Measurements from ENCODE around the gene DAAM1.

The DAAM1 gene

DNA sequence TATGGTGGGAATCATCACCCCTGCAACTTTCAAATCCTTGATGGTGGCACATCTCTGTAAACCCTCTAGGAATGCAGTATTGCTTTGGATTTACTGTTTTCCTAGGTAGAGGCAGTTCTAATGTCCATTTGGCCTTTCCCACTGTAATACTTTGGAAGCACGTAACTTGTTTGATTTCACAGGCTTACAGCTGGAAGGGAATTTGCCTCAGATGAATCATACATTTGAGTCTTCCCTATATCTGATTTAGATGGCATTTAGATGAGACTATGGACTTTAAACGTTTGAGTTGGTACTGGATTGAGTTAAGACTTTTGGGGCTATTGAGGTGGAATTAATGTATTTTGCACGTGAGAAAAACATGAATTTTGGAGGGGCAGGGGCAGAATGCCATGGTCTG, 35.9 kb downstream of the DAAM1 start:
- H3K4me3 ChIP-seq (ENCODE audit: low read depth, low read length): no peak overlapping the region
- TF ChIP-seq, protein P1, sequence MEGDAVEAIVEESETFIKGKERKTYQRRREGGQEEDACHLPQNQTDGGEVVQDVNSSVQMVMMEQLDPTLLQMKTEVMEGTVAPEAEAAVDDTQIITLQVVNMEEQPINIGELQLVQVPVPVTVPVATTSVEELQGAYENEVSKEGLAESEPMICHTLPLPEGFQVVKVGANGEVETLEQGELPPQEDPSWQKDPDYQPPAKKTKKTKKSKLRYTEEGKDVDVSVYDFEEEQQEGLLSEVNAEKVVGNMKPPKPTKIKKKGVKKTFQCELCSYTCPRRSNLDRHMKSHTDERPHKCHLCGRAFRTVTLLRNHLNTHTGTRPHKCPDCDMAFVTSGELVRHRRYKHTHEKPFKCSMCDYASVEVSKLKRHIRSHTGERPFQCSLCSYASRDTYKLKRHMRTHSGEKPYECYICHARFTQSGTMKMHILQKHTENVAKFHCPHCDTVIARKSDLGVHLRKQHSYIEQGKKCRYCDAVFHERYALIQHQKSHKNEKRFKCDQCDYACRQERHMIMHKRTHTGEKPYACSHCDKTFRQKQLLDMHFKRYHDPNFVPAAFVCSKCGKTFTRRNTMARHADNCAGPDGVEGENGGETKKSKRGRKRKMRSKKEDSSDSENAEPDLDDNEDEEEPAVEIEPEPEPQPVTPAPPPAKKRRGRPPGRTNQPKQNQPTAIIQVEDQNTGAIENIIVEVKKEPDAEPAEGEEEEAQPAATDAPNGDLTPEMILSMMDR (IDR thresholded peaks at IDR 0.05; ENCODE audit: low read depth, low read length, missing control alignments): no peak
- DNase-seq (ENCODE audit: low read depth): no peak

DNA sequence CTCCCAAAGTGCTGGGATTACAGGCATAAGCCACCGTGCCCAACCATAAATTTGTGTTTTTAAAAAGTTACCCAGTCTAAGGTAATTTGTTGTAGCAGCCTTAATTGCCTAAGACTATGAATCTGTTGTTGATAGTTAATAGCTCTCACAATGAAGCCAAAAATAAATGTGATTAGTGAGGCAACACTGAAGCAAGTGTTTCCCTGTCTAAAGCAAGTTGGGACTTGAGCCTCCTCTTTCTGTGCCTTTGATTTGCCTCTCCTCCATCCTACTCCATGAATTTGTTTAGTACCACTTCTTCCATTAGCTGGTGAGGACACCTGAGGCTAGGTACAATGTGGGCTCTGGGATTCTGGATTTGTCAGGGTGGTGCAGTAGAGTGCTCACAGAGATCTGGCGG, 36.8 kb downstream of the DAAM1 start:
- no peak for DNase-seq (ENCODE audit: low read depth)

DNA sequence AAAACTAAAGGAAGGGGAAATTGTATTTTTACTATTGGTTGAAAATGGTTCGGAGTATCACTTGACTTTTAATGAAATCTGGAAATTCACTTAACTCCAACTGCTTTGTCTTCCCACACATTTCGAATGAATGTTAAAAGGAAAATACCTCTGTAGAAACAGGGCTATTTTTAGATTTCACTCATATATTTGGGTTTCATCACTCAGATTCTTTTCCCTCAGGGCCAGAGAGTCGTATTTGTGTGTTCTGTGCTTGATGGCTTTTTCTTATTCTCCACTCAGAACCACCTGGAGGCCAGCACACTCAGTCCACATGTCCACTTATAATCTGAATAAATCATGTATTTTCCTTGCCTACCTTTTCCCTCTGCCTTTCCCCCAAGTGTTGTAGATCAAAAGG, 40.0 kb downstream of the DAAM1 start:
- TF ChIP-seq, protein P1 (IDR thresholded peaks at IDR 0.05; ENCODE audit: low read depth, low read length, missing control alignments): no peak
- DNase-seq (ENCODE audit: low read depth): no peak

More for the DNA sequence above, 36.8 kb downstream of the DAAM1 start:
- H3K4me3 ChIP-seq (ENCODE audit: low read depth, low read length): no peak overlapping the region
- TF ChIP-seq, protein P1 (IDR thresholded peaks at IDR 0.05; ENCODE audit: low read depth, low read length, missing control alignments): no peak

DNA sequence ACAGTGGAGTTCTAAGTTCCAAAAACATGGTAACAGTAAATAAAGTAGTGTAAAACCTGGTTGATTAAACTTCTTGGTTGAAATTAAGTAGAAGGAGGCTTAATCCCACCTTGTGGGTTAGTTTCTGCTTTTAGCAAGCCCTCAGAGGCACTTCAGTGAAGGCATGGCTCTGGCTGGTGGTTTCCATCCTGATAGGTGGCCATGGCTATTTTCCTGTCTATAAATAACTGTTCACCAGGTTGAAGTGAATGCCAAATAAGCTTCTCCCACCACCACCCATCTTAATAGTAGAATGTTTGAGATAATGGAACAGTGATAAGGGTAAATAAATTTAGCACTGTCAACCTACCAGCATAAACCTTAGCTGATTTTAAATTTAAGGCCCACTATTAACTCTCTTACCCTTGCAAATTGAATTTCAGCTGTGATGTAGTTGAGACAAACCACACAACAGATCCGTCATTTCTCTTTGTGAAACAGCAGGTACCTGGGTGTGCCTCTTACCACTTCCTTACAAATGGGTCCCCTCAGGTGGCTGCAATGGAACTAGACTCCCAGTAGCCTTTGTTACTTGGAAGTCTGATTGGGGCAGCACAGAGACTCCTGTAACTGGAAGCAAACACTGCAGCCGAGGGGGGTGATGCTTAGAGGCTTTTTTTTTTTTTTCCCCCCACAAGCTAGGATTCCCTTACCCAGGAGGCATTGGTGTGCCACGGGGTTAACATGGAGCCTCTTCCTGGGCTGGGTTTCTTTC, 41.4 kb downstream of the DAAM1 start:
- H3K4me3 ChIP-seq (ENCODE audit: low read depth, low read length): no peak overlapping the region
- TF ChIP-seq, protein P1 (IDR thresholded peaks at IDR 0.05; ENCODE audit: low read depth, low read length, missing control alignments): no peak
- no peak for DNase-seq (ENCODE audit: low read depth)

More for the DNA sequence above, 40.0 kb downstream of the DAAM1 start:
- no peak overlapping the region for H3K4me3 ChIP-seq (ENCODE audit: low read depth, low read length)

DNA sequence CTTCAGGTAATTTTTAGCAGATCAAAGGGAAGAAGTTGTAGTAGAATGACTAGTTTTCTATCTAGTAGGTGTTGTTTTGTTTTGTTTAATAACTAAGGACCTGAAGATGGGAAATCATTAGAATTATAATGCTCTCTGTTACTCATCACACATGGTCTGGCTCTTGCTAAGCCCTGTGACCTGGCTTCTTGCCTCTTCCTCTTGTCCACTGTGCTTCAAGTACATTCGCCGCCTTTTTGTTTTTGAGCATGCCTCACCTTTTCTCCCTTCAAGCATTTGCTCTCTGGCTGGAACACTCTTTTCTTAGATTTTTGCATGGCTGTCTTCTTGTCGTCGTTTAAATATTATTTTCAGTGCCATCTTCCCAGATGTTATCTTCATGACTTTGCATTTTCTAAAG, 47.7 kb downstream of the DAAM1 start:
- TF ChIP-seq, protein P1 (IDR thresholded peaks at IDR 0.05; ENCODE audit: low read depth, low read length, missing control alignments): no peak
- H3K4me3 ChIP-seq (ENCODE audit: low read depth, low read length): no peak overlapping the region
- no peak for DNase-seq (ENCODE audit: low read depth)

DNA sequence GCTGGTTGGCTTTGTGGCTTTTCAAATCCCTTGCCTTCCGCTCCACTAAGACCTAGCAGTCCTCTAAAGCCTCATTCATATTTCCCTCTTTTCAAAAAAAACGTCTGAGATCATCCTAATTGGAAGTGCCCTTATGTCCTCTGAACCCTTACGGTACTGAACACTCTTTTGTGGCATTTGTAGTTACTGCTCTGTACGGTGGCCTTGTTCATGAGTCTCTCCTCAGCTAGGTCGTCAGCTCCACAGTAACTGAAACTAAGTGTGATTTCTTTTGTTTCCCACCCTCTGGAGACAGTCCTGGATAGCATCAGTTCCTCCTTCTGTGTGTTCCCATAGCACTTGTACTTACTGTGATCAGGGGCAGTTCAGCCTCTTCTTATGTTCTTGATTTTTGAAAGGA, 49.7 kb downstream of the DAAM1 start:
- TF ChIP-seq, protein P1 (IDR thresholded peaks at IDR 0.05; ENCODE audit: low read depth, low read length, missing control alignments): no peak
- no peak overlapping the region for H3K4me3 ChIP-seq (ENCODE audit: low read depth, low read length)
- DNase-seq (ENCODE audit: low read depth): no peak

DNA sequence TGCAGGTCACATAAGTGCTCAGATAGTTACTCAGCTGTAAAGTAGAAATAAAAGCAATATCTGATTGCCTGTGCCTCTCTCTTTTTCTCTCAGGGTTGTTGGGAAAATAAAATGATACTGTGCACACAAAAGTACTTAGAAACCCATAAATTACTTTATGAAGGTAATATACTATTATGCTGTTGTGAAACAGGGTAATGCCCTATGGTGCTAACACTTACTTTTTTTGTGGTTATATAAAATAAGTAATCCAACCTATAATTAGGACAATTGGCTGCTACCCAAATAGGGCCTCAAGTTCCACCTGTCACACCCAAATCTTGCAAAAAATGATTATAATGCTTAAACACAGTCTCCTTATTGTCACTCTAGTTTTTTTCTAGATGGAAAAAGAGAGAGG, 50.6 kb downstream of the DAAM1 start:
- TF ChIP-seq, protein P1 (IDR thresholded peaks at IDR 0.05; ENCODE audit: low read depth, low read length, missing control alignments): no peak
- H3K4me3 ChIP-seq (ENCODE audit: low read depth, low read length): no peak overlapping the region
- DNase-seq (ENCODE audit: low read depth): no peak
